GM21737 (cell line): Measurements from ENCODE around the gene PHF21A.

Experiments used
- ATAC-seq: cut with Tn5 transposase; IDR thresholded peaks from one replicate; pipeline ENCODE4 v1.9.1; 2021; ENCODE audit warnings: mild to moderate bottlenecking, moderate library complexity; ENCODE audit not compliant: unreplicated experiment

The PHF21A gene

GRCh38 chr11:45937916-45938315, 183.3 kb downstream of the PHF21A start:
- ATAC-seq: no peak

GRCh38 chr11:45936511-45937054, 184.7 kb downstream of the PHF21A start:
- ATAC-seq: no peak

GRCh38 chr11:45935349-45936064, 185.7 kb downstream of the PHF21A start:
- no peak for ATAC-seq

GRCh38 chr11:45934580-45935318, 186.5 kb downstream of the PHF21A start:
- ATAC-seq: no peak

GRCh38 chr11:45933846-45934579, 187.2 kb downstream of the PHF21A start:
- no peak for ATAC-seq

GRCh38 chr11:45933131-45933831, 188.0 kb downstream of the PHF21A start:
- ATAC-seq: no peak

GRCh38 chr11:45932217-45932616, 189.0 kb downstream of the PHF21A start:
- no peak for ATAC-seq

GRCh38 chr11:45931739-45932138, 189.5 kb downstream of the PHF21A start:
- ATAC-seq: no peak

GRCh38 chr11:45930951-45931570, 190.2 kb downstream of the PHF21A start:
- no peak for ATAC-seq

- peak; percentile 86 for ATAC-seq
Observed at GRCh38 chr11:45930031-45930794, 191.0 kb downstream of the PHF21A start.

- ATAC-seq: peak; percentile 20
Observed at GRCh38 chr11:45929486-45930030, 191.7 kb downstream of the PHF21A start.

GRCh38 chr11:45928535-45929215, 192.6 kb downstream of the PHF21A start:
- ATAC-seq: no peak

- ATAC-seq: no peak
Observed at GRCh38 chr11:45927684-45928413, 193.4 kb downstream of the PHF21A start.

- ATAC-seq: no peak
Observed at GRCh38 chr11:45927332-45927683, 193.9 kb downstream of the PHF21A start.

GRCh38 chr11:45926536-45927331, 194.5 kb downstream of the PHF21A start:
- ATAC-seq: no peak

GRCh38 chr11:45926001-45926401, 195.3 kb downstream of the PHF21A start:
- ATAC-seq: no peak

- no peak for ATAC-seq
Observed at GRCh38 chr11:45925550-45925949, 195.7 kb downstream of the PHF21A start.
